SK-N-SH treated with all-trans-retinoic acid at 6 μM for 48 hours (cell line): ENCODE data around the gene PPP1R10.

Experiments
- ATAC-seq: fragments of 200-7000 bp; cut with Tn5 transposase; 3 replicates; pipeline ENCODE4 v1.9.1; 2020; ENCODE audit warnings: mild to moderate bottlenecking, moderate library complexity
- ARNTL ChIP-seq: fragments of 450-650 bp; formaldehyde crosslinking; IDR thresholded peaks from 2 replicates; pipeline ENCODE4 v1.5.0; 2020; ENCODE audit warnings: low read depth, mild to moderate bottlenecking, moderate library complexity, borderline replicate concordance
- BACH2 ChIP-seq: fragments of 250-450 bp; sonication (Bioruptor Pico); IDR thresholded peaks from 2 replicates; pipeline ENCODE4 v1.9.0; 2021; ENCODE audit warnings: mild to moderate bottlenecking, borderline replicate concordance
- CSDC2 ChIP-seq: fragments of 250-450 bp; sonication (Bioruptor Pico); IDR thresholded peaks from 2 replicates; pipeline ENCODE4 v1.5.0; 2020; ENCODE audit warnings: mild to moderate bottlenecking, moderate library complexity
- ESRRG ChIP-seq: fragments of 250-450 bp; sonication (Bioruptor Pico); IDR thresholded peaks from 2 replicates; pipeline ENCODE4 v1.6.1; 2021; ENCODE audit warnings: mild to moderate bottlenecking
- GLIS3 ChIP-seq: fragments of 250-450 bp; sonication (Bioruptor Pico); IDR thresholded peaks from 2 replicates; pipeline ENCODE4 v1.5.0; 2020; ENCODE audit warnings: mild to moderate bottlenecking, moderate library complexity
- ISL1 ChIP-seq: fragments of 250-450 bp; sonication (Bioruptor Pico); IDR thresholded peaks from 2 replicates; pipeline ENCODE4 v2.1.2; 2022; ENCODE audit warnings: mild to moderate bottlenecking, moderate library complexity
- OSR1 ChIP-seq: fragments of 250-450 bp; sonication (Bioruptor Pico); IDR thresholded peaks from 2 replicates; pipeline ENCODE4 v1.8.0; 2022; ENCODE audit warnings: moderate library complexity, mild to moderate bottlenecking, inconsistent platforms
- PPARA ChIP-seq: fragments of 250-450 bp; sonication (Bioruptor Pico); IDR thresholded peaks from 2 replicates; pipeline ENCODE4 v1.5.0; 2020; ENCODE audit warnings: mild to moderate bottlenecking, borderline replicate concordance
- RARB ChIP-seq: fragments of 250-450 bp; sonication (Bioruptor Pico); IDR thresholded peaks from 2 replicates; pipeline ENCODE4 v1.8.0; 2021; ENCODE audit warnings: mild to moderate bottlenecking, moderate library complexity
- SNAI2 ChIP-seq: fragments of 250-450 bp; sonication (Bioruptor Pico); IDR thresholded peaks from 2 replicates; pipeline ENCODE4 v1.5.0; 2020; ENCODE audit warnings: mild to moderate bottlenecking, moderate library complexity
- TCF4 ChIP-seq: fragments of 250-450 bp; sonication (Bioruptor Pico); IDR thresholded peaks from 2 replicates; pipeline ENCODE4 v1.8.0; 2021; ENCODE audit warnings: mild to moderate bottlenecking, moderate library complexity, borderline replicate concordance
- TOX ChIP-seq: fragments of 250-450 bp; sonication (Bioruptor Pico); IDR thresholded peaks from 2 replicates; pipeline ENCODE4 v1.8.0; 2021; ENCODE audit warnings: mild to moderate bottlenecking, moderate library complexity, borderline replicate concordance
- ZC3H10 ChIP-seq: fragments of 250-450 bp; sonication (Bioruptor Pico); IDR thresholded peaks from 2 replicates; pipeline ENCODE4 v1.5.1; 2021; ENCODE audit warnings: mild to moderate bottlenecking, moderate library complexity
- ZFP3 ChIP-seq: fragments of 250-450 bp; sonication (Bioruptor Pico); IDR thresholded peaks from 2 replicates; pipeline ENCODE4 v1.5.0; 2020; ENCODE audit warnings: mild to moderate bottlenecking, moderate library complexity
- ZFP30 ChIP-seq: fragments of 450-650 bp; formaldehyde crosslinking; IDR thresholded peaks from 2 replicates; pipeline ENCODE4 v1.5.0; 2022; ENCODE audit warnings: mild to moderate bottlenecking, moderate library complexity
- ZNF565 ChIP-seq: fragments of 450-650 bp; formaldehyde crosslinking; conservative IDR thresholded peaks from 2 replicates; pipeline ENCODE4 v1.5.0; 2020; ENCODE audit warnings: low read depth, mild to moderate bottlenecking, moderate library complexity
- ZNF70 ChIP-seq: fragments of 450-650 bp; formaldehyde crosslinking; IDR thresholded peaks from 2 replicates; pipeline ENCODE4 v1.5.0; 2020; ENCODE audit warnings: mild to moderate bottlenecking, moderate library complexity
- ZNF8 ChIP-seq: fragments of 450-650 bp; formaldehyde crosslinking; IDR thresholded peaks from 2 replicates; pipeline ENCODE4 v1.5.0; 2020; ENCODE audit warnings: mild to moderate bottlenecking, moderate library complexity
- TF ChIP-seq, protein P1 (sequence below): fragments of 250-450 bp; sonication (Bioruptor Pico); IDR thresholded peaks from 2 replicates; pipeline ENCODE4 v1.5.1; 2021; ENCODE audit warnings: mild to moderate bottlenecking, moderate library complexity
- TF ChIP-seq, protein P2 (sequence below): fragments of 250-450 bp; sonication (Bioruptor Pico); IDR thresholded peaks from 2 replicates; pipeline ENCODE4 v1.5.1; 2020; ENCODE audit warnings: low read depth, mild to moderate bottlenecking, moderate library complexity
- TF ChIP-seq, protein P3 (sequence below): fragments of 250-450 bp; sonication (Bioruptor Pico); IDR thresholded peaks from 2 replicates; pipeline ENCODE4 v1.5.0; 2020; ENCODE audit warnings: mild to moderate bottlenecking, moderate library complexity

Gene PPP1R10

DNA sequence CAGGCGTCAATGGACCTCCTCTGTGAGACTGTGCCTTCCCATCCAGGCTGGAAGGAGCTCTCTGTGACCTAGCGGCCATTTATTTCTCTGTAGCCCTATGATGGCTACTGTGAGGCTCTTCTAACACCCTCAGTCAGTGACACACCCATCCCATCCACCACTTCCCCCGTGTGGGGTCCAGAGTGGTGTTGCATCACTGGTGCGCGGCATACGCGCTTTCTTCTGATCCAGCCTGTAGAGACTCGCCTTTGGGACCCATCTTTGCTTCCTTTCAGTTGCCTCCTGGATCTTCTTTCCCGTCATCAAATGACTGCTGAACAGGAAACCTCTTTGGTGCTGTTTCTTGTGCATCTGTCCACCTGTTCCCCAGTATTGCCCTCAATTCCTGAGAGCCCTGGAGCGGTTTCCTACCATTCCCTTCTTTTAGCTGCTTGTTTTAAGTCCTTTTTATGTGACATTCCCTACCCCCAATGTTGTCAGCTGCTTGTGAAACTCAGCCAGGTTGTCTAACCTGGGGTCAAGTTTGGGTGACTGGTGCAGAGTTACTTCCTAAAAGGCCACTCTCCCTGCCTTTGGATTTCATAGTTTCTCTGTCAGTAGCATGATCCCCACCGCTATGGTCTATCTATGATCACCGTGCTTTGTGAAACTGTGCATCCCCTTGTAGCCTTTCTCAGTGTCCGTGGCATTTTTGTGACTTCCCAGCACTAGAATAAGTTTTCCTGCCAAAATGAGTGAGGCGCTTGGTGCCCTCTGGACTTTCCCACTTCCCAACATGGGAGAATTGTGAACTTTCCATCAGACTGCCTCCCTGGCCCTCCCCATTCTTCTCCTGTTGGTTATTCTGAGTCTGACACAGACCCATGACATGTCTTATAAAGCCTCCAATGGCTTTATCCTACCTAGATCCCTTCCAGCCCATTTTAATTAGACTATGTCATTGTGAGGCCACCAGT lies 54.3 kb downstream of the PPP1R10 start:
- ATAC-seq: no peak
- no peak for TF ChIP-seq ZC3H10 (CRISPR knock-in tag)
- TF ChIP-seq, protein P1, sequence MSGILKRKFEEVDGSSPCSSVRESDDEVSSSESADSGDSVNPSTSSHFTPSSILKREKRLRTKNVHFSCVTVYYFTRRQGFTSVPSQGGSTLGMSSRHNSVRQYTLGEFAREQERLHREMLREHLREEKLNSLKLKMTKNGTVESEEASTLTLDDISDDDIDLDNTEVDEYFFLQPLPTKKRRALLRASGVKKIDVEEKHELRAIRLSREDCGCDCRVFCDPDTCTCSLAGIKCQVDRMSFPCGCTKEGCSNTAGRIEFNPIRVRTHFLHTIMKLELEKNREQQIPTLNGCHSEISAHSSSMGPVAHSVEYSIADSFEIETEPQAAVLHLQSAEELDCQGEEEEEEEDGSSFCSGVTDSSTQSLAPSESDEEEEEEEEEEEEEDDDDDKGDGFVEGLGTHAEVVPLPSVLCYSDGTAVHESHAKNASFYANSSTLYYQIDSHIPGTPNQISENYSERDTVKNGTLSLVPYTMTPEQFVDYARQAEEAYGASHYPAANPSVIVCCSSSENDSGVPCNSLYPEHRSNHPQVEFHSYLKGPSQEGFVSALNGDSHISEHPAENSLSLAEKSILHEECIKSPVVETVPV (CRISPR knock-in tag): no peak
- no peak for TF ChIP-seq TCF4
- TF ChIP-seq OSR1: no peak
- no peak for TF ChIP-seq SNAI2 (CRISPR knock-in tag)
- no peak for TF ChIP-seq RARB (CRISPR knock-in tag)
- TF ChIP-seq ZNF8: no peak
- TF ChIP-seq ZFP30 (CRISPR knock-in tag): no peak
- no peak for TF ChIP-seq ZNF70 (CRISPR knock-in tag)
- TF ChIP-seq PPARA (CRISPR knock-in tag): no peak
- no peak for TF ChIP-seq CSDC2 (CRISPR knock-in tag)
- TF ChIP-seq BACH2 (CRISPR knock-in tag): no peak
- no peak for TF ChIP-seq ESRRG (CRISPR knock-in tag)
- no peak for TF ChIP-seq ZFP3 (CRISPR knock-in tag)
- no peak for TF ChIP-seq ARNTL (CRISPR knock-in tag)
- no peak for TF ChIP-seq ZNF565 (CRISPR knock-in tag)
- TF ChIP-seq, protein P2, sequence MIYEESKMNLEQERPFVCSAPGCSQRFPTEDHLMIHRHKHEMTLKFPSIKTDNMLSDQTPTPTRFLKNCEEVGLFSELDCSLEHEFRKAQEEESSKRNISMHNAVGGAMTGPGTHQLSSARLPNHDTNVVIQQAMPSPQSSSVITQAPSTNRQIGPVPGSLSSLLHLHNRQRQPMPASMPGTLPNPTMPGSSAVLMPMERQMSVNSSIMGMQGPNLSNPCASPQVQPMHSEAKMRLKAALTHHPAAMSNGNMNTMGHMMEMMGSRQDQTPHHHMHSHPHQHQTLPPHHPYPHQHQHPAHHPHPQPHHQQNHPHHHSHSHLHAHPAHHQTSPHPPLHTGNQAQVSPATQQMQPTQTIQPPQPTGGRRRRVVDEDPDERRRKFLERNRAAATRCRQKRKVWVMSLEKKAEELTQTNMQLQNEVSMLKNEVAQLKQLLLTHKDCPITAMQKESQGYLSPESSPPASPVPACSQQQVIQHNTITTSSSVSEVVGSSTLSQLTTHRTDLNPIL (CRISPR knock-in tag): no peak

DNA sequence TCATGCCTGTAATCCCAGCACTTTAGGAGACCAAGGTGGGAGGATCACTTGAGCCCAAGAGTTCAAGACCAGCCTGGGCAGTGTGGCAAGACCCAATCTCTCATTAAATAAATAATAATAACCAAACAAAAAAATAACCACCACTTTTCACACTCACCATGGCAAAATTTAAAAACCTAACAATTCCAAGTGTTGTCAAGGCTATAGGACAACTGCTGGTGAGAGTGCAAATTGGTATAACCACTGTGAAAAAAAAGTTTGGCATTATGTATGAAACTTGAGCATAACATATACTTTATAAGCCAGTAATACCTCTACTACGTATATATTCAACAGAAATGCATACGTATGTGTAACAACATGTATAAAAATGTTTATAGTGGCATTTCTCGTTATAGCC lies 56.1 kb downstream of the PPP1R10 start:
- TF ChIP-seq ZNF565 (CRISPR knock-in tag): no peak
- TF ChIP-seq ZFP30 (CRISPR knock-in tag): no peak
- TF ChIP-seq, protein P2 (CRISPR knock-in tag): no peak
- TF ChIP-seq GLIS3 (CRISPR knock-in tag): no peak
- TF ChIP-seq TOX (CRISPR knock-in tag): no peak
- no peak for TF ChIP-seq ESRRG (CRISPR knock-in tag)
- no peak for TF ChIP-seq SNAI2 (CRISPR knock-in tag)
- TF ChIP-seq CSDC2 (CRISPR knock-in tag): no peak
- ATAC-seq: no peak

DNA sequence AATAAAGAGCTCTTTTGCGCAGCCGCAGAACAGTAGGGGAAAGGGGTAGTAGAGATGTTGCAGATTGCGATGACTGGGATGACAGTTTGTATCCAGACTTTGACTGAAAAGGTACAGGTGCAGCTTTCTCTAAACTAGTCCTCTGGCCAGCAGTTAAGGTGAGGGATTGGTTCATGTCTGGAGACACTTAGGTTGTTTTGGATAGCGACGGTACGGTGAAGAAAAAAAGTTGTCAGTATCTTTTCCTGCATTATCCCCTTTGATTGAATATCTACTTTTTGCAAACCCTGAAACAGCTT lies 59.4 kb downstream of the PPP1R10 start:
- ATAC-seq: no peak
- TF ChIP-seq ZNF70 (CRISPR knock-in tag) (no peak), RARB (CRISPR knock-in tag) (no peak), ESRRG (CRISPR knock-in tag) (no peak), SNAI2 (CRISPR knock-in tag) (no peak)

DNA sequence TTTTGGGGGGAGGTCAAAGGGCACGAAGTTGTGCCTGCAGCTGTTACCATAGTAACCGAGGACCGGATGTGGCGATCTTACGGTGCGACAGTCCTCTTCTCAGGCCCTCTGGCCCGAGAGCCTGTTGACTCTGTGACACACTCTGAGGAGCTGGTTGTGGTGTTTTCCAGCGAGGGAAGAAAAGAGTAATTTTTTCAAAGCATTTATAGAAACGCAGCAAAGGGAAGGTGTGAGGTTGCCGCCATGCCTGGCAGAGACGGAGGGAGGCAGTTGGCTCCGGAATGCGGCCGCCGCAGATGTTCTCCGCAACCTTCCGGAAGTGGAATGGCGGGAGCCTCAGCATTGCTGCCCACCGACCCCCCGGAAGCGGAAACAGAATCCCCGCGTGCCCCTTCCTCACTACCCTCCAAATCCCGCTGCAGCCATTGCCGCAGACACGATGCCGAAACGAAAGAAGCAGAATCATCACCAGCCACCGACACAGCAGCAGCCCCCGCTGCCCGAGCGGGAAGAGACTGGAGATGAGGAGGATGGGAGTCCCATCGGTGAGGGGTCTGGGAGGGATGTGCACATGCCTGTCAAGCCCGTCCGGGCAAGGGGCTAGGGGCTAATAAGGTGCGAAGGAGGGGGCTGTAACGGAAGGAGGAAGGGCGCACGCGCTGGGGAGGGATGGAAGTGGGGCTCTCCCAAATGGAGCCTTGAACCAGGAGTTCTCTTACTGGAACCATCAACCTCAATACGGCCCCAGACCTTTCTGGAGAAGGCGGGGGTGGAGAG lies 59.9 kb downstream of the PPP1R10 start, which contains the start of gene PRR3:
PRR3 (plus strand) TSS at position 390 of the 777 bp plus-strand sequence; CDS start at position 440, 50 bp downstream.
- peak; percentile 25; the same call in 1 of the 2 replicates for TF ChIP-seq ISL1 (CRISPR knock-in tag)
- TF ChIP-seq ARNTL (CRISPR knock-in tag): no peak
- 0 out of 2 replicates have a peak, but pooled peaks have one; percentile 74 for TF ChIP-seq SNAI2 (CRISPR knock-in tag)
- 0 out of 2 replicates have a peak, but pooled peaks have one; percentile 55 for TF ChIP-seq CSDC2 (CRISPR knock-in tag)
- peak; percentile 60; the same call in 1 of the 2 replicates for TF ChIP-seq ZFP3 (CRISPR knock-in tag)
- peak; percentile 47; the same call in 1 of the 2 replicates for TF ChIP-seq ZNF70 (CRISPR knock-in tag)
- TF ChIP-seq OSR1: no peak
- TF ChIP-seq, protein P3, sequence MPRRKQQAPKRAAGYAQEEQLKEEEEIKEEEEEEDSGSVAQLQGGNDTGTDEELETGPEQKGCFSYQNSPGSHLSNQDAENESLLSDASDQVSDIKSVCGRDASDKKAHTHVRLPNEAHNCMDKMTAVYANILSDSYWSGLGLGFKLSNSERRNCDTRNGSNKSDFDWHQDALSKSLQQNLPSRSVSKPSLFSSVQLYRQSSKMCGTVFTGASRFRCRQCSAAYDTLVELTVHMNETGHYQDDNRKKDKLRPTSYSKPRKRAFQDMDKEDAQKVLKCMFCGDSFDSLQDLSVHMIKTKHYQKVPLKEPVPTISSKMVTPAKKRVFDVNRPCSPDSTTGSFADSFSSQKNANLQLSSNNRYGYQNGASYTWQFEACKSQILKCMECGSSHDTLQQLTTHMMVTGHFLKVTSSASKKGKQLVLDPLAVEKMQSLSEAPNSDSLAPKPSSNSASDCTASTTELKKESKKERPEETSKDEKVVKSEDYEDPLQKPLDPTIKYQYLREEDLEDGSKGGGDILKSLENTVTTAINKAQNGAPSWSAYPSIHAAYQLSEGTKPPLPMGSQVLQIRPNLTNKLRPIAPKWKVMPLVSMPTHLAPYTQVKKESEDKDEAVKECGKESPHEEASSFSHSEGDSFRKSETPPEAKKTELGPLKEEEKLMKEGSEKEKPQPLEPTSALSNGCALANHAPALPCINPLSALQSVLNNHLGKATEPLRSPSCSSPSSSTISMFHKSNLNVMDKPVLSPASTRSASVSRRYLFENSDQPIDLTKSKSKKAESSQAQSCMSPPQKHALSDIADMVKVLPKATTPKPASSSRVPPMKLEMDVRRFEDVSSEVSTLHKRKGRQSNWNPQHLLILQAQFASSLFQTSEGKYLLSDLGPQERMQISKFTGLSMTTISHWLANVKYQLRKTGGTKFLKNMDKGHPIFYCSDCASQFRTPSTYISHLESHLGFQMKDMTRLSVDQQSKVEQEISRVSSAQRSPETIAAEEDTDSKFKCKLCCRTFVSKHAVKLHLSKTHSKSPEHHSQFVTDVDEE (CRISPR knock-in tag): peak; percentile 63; the same call in 1 of the 2 replicates
- 0 out of 2 replicates have a peak, but pooled peaks have one; percentile 31 for TF ChIP-seq ZFP30 (CRISPR knock-in tag)
- ATAC-seq: peak; percentile 68
